ENCODE results near the gene MAT1A. TPM values are rescaled to one million over a fixed set of nuclear protein-coding genes. Genes with fewer than 3 reads are reported as not detected.
A peak's percentile ranks its signal among the peaks of the same experiment; 100 is the strongest.

MAT1A gene
- total and polyA plus RNA-seq, 2 of the 13 experiments (the other 11 are each of a cell fraction or from before 2014, with no cell fraction given) = 57.1 to 76.9 TPM

- in situ Hi-C loops (cut with HindIII; ENCODE audit: extremely low pct_ligation_motif_present, low pct_unique_long_range_greater_than_20kb) (no loop called here), intact Hi-C loops (cut with micrococcal nuclease; ENCODE audit: unreplicated experiment) (no loop called here)
- Histone ChIP-seq H4K20me1 (ENCODE audit: insufficient read depth, low read length) (no peaks in the 10 kb centered on the region), H3K4me3 (replicated peaks in 1 of 3; ENCODE audit: insufficient read depth in 1 of 3, low read depth in 2 of 3, low read length in 3 of 3) (no peak overlapping the region), H3K9me3 (ENCODE audit: low read length) (no peaks in the 10 kb centered on the region), H3K36me3 (replicated peaks in 1 of 2; ENCODE audit: control insufficient read depth in 1 of 2, insufficient read depth in 2 of 2, low read length in 2 of 2) (peaks cover 18 to 59% of the 10 kb centered on the region in 2 experiments), H2AFZ (ENCODE audit: low read length) (no peak overlapping the region), H3K27me3 (ENCODE audit: control insufficient read depth in 1 of 2, insufficient read depth in 2 of 2, low read length in 2 of 2) (no peaks in the 10 kb centered on the region), H3K27ac (ENCODE audit: extremely low read length, insufficient read depth, low read length) (peak overlapping the region; percentile 29), H3K79me2 (ENCODE audit: insufficient read depth, low read length) (peaks cover 9% of the 10 kb centered on the region), H3K4me1 (ENCODE audit: insufficient read depth, low read length) (peaks cover 44% of the 10 kb centered on the region), H3K9ac (ENCODE audit: insufficient read depth, low read depth, low read length) (no peak overlapping the region), H3K4me2 (ENCODE audit: low read depth, low read length) (no peak overlapping the region)
- FAIRE-seq = no peak
- BruUV-seq (replicated peaks) = no TSS peak
- POLR2A ChIA-PET = interaction anchor here (1.4 kb wide), 1 partner anchor 13 kb away, joined by 5 read pairs; the partner anchor contains the start of gene MAT1A
- CTCF ChIA-PET (ENCODE audit: low intra/inter-chr PET ratio, low total read pairs) = no interaction called here
- no peak for TF ChIP-seq IRF9 (CRISPR knock-in tag; IDR thresholded peaks at IDR 0.05; ENCODE audit: borderline replicate concordance)
- no peak for TF ChIP-seq SETDB1 (CRISPR knock-in tag; IDR thresholded peaks at IDR 0.05; ENCODE audit: borderline replicate concordance)
- TF ChIP-seq ZNF746 (CRISPR knock-in tag; IDR thresholded peaks at IDR 0.05) = no peak
- no peak for TF ChIP-seq REXO4 (CRISPR knock-in tag; IDR thresholded peaks at IDR 0.05; ENCODE audit: borderline replicate concordance)
- no peak for TF ChIP-seq KLF11 (CRISPR knock-in tag; IDR thresholded peaks at IDR 0.05)
- TF ChIP-seq RFX3 (CRISPR knock-in tag; IDR thresholded peaks at IDR 0.05) = no peak
- TF ChIP-seq ESRRA (CRISPR knock-in tag; IDR thresholded peaks at IDR 0.05; ENCODE audit: low read depth) = no peak
- TF ChIP-seq AKAP8 (CRISPR knock-in tag; IDR thresholded peaks at IDR 0.05) = no peak
- TF ChIP-seq SYNCRIP (IDR thresholded peaks at IDR 0.05; ENCODE audit: insufficient read depth, low read depth, low read length) = no peak
- no peak for TF ChIP-seq ZNF337 (CRISPR knock-in tag; IDR thresholded peaks at IDR 0.05; ENCODE audit: borderline replicate concordance, low read depth)
- TF ChIP-seq ZNF468 (CRISPR knock-in tag; IDR thresholded peaks at IDR 0.05) = no peak
- no peak for TF ChIP-seq ZSCAN25 (CRISPR knock-in tag; IDR thresholded peaks at IDR 0.05)
- TF ChIP-seq ZBTB43 (CRISPR knock-in tag; conservative IDR thresholded peaks at IDR 0.05) = no peak
- no peak for DNase-seq (ENCODE audit: low spot score)
- no peak for ATAC-seq
- 95% methylated on average over 4 of the region's 4 CpGs for WGBS (ENCODE audit: low lambda C conversion rate)
Observed at GRCh38 chr10:80277016-80277415, 12.4 kb downstream of the MAT1A start.

Measured in HepG2 (cell line).